ENCODE measurements around the gene SCN4B.
A peak's percentile ranks its signal among the peaks of the same experiment; 100 is the strongest.

Gene SCN4B

DNA sequence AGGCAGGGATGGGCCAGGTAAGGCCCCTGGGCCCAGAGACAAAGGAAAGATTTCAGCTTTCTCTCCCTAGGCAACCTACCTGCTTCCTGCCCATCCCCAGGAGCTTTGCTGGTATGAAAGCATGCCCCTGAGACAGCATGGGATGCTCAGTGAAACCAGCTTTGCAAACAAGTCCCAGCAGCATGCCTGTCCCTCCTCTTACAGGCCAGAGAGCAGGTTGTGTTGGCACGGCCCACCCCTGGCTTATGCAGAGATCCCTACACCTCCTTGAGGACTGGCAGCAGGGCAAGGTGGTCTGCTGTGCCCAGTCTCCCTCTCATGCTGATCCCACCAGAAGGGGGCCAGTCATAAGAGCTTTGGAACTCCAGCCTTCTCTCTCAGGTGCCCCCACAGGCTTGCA is 3.1 kb downstream of the SCN4B start:
- DNase-seq, result no peak

DNA sequence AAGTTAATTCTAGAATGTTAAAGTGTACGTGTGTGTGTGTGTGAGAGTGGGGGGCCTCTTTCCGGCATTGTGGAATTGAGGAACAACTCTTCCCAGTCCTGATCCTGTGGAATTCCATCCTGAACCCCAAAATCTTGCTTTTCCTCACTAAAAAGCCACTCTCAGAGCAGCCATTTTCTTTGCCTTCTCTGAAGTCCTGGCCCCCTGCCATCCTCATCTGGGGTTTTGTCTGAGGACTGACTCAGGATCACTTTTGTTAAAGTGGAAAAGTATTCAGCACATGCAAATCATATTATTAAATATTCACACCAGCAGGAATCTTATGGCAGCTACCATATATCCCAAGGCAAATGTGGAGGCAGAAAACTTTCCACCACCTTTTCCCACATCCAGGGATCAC is 3.8 kb downstream of the SCN4B start:
- no peak for DNase-seq

DNA sequence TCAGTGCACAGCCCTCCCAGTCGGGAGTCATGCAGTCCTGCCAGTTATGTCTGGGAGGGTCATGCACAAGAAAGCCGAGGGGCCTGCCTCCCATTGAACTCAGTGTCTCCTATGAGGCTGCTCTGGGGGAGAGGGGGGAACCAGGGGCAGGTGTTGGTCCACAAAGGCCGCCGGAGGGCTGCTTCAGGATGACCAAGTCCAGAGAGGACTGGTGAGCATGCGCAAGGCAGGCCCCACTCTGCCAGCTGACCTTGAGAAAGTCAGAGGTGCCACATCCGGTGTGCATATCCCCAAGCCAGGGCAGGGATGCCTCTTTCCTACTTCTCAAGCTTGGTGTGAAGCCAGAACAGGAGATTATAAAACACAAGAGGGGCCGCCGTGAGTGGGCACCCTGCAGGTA is 4.4 kb downstream of the SCN4B start:
- no peak for DNase-seq

DNA sequence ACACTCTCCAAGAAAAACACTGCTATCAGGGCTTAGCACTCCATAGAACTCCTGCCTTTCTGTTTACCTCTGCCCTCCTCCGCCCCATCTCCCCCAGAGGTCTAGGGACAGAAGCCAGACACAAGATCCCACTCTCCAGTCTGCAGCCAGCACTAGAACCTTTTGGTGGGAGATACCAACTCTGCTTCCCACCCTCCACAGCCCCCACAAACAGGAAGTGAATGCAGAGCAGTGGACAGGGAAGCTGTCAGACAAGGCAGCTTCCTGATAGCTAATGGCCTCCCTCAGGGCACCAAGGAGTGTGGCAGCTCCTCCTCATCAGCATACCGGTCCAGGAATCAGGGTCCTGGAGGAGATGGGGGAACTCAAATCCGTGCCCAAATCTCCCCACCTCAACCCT is 5.1 kb downstream of the SCN4B start:
- no peak for DNase-seq

DNA sequence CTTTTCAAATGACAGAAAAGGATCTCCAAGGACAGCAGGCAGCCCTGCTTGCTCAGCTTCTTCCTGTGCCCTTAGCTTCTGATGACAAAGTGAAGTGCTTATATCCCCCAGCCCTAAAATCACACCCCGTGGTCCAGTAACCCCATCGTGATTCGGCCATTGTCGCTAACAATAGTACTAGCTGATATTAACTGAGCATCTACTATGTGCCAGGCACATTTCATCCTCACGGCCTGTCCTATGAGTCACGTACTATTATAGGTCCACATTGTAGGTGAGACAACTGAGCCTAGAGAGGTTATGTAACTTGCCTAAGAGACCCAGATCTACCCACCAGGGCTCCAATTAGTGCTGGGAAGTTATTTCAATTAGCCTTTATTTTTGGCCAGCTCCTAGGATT is 6.1 kb downstream of the SCN4B start:
- no peak for DNase-seq

DNA sequence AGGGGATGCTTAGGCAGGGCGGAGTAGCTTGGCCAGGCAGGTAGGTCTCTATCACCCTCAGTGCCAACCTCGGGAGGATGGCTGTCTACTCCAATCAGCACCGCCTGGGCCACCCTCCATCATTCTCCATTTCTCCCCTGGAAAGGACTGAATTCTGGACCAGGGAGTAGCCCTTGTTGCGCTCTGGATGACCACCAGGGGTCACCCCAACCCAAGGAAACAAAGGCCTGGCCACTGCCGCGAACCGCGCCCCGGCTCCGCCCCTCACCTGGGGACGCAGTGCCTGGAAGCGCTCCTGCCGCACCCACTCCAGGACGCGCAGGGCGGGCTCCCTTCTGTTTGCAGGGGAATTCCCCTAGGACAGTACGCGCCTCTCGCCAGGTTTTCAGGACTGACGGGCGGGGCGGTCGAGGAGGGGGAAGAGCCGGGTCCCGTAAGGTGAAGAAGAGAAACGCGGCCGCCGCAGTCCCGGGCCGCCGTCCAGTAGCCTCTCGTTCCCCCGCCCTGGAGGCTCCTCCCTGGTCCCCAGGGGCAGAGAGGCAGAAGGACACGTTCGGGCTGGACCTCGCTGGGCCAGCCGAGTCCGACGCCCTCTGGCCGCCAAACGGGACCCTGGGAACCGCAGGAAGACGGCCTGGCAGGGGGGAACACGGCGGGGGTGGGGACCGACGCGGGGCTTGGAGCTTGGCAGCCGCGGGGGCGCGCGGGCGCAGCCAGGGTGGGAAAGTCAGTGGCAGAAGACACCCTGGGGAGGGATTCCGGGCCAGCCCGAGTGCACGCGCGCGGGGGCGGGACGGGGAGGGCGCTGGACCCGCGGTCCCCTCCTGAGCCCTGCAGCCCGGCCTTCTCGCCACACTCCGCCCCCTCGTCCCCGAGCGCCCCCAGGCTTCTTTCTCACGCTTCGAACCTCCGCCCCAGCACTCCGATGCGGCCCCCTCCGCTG is 7.1 kb downstream of the SCN4B start:
- peak; percentile 79 for DNase-seq

DNA sequence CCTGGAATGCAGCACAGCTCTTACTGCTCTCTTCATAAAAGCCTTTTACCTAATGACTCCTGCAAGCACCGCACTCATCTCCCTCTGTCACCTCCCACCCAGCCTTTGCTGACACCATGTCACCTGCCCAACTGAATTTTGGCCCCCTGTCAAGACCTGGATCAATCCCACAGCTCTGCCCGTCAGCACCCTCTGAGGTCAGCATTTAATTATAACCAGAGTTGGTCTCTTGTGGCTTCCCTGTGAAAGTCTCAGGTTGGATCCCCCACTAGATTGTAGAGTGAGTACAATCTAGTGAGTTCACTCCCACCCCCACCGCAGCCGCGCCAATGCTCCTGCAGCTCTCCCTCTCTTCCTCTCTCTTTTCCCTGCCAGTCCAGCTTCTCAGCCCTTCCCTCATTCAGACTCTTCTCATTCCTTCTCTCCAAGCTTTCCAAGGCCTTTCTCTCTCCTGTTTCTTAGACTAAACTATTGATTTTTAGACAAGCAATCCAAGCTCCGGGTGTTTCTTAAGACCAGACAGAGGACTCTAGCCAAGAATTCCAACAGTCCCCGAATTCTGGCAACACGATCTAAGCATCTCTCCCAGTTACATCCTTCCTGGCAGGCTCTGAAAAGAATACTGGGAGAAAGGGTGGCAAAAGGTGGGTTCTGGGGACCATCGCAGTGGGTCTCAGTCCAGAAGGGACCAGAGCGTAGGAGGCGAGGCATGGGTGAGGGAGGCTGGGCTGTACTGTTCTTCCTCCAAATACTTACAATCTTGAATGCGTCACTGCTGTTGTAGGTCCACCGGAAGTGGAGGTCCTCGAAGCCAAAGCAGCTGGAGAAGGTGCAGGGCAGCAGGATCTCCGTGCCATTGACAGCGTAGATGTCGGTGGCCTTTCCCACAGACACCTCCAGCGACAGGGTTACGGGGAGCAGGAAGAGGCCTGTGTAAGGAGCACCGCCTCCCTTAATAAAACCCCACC is 8.0 kb downstream of the SCN4B start:
- DNase-seq, result no peak

DNA sequence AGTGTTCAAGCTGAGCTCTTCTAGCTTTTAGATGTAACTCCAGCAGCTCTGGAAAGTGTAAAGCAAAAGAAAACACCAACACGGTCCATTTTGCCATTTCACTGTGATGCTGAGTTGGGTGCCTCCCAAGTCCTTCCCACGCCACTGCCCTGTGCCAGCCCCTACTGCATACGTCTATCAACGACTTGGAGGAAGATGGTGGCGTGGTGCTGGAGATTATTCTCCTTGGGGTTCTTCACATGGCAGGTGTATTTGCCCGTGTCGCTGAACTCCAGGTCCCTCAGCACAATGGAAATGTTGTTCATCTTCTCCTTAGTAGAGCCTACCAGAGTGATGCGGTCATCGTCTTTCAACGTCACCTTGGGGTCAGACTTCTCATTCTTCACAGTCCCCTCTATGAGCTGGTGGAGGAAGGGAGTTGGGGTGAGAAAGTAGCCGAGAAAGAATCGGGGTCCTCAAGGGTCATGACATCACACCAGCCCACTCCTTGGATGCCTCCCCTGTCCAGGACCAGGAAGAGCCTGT is 8.9 kb downstream of the SCN4B start:
- no peak for DNase-seq

DNA sequence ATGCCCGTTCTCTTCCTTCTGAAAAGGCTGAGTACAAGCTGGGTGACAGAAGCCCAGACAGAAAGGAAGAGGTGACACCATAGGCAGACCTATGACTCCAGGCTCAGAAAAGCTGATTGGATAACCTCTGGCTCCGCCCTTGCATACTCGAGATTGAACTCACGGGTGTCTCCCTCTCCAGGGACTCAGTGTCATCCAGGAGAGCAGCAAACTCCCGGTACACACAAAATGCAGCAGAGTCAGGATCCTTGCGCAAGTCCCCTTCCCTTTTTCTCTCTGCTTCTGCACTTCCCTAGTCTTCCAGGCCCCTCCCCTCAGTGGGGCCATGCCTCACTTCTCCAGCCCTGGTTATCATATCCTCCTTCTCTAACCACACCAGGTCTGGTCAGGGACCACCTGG is 9.8 kb downstream of the SCN4B start:
- DNase-seq, result no peak

DNA sequence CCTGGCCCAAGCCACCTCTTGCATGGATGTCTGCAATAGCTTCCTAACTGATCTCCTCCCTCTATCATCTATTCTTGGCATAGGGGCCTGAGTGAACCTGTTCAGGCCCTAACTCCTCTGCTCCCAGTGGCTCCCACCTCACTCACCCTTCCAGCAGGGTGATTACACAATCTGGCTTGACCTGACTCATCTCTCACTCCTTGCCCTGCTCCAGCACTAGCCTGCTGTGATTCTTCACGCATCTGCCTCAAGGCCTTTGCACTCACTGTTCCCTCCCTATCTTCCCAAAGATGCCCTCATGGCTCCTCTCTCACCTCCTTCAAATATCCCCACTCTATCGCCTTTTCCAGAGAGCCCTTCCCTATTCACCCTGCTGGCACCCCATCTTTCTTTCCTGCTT is 10.5 kb downstream of the SCN4B start:
- no peak for DNase-seq

DNA sequence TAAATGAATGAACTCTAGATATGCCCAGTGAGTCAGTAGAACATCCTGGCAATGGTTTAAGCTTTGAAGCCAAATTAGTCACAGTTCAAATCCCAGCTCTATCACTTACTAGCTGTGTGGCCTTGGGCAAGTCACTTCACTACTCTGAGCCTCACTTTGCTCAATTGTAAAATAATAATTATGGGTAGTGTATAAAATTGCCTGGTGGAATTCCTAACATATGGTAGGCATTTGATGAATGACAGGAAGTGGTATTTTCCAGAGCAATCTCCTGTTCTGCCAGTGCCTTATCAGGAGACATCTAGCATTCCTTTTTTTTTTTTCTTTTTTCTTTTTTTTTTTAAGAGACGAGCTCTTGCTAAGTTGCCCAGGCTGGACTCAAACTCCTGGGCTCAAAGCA is 13.0 kb downstream of the SCN4B start:
- DNase-seq, result no peak

DNA sequence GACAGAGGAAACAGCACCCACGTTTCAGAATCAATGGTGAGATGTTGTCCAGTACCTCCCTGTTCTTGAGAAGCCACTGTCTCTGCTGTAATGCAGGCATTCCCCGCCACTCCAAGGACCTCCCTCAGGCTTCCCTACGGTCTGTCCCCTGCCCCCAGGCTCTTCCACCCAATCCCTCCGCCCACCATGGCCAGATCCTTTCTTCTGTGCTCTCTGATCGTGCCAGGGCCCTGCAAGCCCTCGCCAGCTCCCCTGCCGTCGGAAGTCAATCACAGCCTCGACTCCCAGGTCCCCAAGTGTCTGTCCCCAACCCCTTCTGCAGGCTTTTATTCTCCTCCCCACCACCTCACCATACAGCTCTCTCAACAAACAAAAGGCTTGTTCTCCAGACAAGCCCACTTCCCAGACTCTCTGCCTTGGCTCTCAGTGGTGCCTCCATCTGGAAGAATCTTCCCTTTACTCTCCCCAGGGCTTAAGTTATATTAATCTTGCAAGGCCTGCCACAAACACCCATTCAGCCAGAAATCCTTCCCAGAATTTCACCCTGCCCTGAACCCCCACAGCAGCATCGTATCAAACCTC is 13.7 kb downstream of the SCN4B start:
- DNase-seq, result no peak

DNA sequence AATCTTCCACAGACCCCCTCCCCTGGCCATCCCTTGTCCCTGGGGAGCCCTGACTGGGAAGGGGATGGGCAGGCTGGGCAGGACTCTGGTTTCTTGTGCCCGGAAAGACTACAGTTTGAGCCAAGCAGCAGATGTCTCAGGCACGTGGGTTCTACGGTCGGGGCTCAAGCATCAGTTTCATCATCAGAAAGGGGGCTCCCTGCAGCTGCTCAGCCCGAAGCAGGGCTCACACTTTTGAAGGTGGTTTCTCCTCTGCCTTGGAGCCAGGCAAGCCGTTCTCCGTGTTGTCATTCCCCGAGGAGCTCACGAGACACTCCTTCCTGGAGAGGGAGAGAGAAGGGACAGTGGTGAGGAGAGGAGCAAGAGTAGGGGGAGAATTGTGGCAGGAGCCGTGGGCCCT is 15.8 kb downstream of the SCN4B start:
- no peak for DNase-seq

DNA sequence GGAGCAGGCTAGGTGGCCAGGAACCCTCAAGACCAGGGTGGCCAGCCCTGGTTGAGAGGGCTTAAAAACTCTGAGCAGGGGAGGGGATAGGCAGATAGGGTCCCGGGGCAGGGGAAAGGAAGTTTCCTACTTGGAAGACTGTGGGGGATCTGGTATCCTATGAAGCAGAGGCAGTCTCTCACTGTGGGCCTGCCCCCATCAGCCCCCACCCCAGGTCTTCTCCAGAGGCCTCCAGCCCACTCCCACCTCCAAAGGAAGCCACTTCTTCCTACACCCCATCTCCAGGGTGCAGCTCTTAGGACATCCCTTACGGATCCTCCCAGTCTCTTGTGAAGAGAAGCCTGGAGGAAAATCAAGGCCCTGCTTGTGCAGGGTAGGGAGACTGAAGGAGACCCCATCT is 16.3 kb downstream of the SCN4B start:
- DNase-seq, result no peak

DNA sequence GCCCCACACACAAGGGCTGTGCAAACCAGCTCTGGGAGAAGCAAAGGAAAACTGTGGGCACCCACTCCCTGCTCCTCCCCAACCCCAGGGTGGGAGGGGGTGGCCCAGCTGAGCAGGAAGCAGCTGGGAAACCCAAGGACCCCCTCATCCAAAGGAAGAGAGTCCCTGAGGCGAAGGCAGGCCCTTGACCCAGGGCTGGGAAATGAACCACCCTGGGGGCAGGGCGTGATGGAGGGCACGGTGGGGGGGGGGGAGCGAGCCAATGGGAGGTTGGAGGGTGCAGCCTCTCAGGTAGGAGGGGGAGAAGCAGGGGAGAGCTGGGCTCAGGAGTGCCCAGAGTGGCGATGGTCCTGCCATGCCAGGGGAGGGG is 16.8 kb downstream of the SCN4B start:
- no peak for DNase-seq

DNA sequence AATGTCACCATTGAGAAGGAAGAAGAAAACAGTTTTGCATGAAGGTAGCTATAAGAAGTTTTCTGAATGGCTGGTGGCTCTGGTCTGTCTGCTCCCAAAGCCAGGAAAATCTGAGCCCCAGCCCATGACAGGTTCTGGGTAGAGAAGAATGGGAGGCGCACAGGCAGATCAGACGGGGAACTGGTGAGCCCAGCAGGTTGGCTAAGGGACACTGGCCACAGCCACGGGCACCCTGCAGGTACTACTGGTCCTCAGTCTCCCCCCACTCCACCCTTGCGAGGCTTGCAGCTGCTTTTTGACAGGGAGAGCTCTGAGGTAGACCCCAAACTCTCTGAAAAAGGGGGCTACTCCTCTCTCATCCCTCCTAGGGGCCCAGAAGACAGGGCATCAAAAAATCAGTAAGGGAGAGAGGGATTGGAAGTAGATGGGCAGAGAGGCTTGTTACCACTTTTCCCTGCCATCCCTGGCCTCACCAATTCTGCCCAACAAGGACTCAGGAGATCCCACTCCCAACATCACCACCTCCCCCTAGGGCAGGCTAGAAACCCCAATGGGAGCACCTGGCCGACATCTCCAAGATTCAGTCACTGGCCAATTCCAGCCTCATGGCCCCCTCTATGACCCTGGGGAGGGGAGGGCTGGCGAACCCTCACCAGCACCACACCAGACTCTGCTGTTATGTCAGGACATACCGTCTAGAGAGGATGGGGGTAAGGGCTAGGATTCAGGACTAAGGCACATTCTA is 17.4 kb downstream of the SCN4B start:
- no peak for DNase-seq

DNA sequence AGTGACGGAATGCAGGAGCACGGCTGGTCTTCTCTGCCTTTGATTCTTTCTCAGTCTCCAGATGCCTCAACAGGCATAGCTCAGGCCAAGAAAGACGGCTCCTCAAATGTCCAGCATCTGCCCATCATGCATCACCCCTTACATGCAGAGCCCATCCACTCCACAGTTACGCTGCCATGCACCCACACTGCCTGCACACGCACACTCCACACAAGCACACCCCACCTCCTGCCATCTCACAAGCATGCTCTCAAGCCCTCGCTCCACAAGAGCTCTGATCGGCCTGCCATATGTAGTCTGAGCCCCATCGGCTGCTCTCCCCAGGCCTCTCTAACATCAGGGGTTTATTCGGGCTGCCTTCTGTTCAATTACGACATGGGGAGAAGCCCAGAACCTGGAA is 18.8 kb downstream of the SCN4B start:
- DNase-seq, result no peak

DNA sequence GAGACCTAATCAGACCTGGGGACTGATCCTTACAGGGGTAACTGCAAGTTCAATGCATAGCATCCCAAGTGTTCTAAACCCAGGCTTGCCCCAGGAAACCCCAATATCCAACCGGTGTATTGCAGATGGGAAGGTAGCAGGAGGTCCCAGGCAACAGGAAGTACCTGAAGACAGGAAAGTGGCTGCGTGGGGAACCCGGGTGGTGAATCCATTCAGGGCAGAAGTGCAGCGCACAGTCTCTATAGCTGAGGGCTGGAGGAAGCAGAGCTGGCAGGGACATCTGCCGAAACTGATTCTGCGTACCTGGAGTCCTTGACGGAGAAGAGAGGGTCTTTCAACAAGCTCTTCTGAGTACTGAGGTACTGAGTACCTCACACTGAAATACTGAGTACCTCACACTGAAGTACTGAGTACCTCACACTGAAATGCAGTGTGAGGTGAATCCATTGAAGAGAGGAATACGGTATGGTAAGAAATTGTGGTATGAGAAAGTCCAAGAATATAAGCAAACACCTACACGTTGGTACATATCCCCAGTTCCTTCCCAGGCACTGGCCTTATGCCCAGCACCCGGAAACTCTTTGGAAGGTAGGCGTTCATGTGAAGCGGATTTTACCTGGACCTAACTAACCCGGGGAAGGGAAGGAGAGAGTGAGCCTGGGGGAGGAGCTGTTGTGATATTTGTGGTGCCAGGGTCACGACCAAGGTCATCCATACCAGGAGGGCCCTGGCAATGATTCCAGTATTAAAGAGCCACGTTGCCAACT is 20.1 kb downstream of the SCN4B start:
- no peak for DNase-seq

DNA sequence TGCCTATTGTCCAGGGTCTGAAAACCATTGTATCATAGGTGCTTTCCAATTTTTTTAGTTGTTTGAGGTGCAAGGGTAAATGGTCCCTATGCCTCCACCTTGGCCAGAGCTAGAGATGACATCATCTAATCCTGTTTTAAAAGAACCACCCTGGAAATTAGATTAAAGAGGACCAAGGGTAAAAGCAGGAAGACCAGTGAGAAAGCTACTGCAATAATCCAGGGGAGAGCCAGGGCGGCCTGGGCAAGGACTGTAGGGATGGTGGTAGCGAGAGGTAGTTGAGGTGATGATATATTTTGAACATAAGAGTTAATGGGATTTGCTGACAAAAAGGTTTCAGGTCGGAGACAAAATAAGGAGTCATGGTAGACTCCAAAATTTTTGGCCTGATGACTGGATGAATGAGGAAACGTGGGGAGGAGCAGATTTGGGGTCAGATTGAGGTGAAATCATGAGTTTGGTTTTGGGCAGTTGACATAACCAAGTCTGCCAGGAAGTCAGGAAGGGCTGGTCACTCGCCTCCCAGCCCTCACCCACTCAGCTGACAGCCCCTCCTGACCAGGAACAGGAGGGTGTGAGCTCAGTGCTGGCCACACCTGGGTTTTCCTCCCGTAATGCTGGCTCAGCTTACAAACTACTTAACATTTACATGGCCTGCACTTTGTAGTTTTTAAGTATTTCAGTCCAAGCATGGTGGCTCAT is 23.0 kb downstream of the SCN4B start:
- no peak for DNase-seq

DNA sequence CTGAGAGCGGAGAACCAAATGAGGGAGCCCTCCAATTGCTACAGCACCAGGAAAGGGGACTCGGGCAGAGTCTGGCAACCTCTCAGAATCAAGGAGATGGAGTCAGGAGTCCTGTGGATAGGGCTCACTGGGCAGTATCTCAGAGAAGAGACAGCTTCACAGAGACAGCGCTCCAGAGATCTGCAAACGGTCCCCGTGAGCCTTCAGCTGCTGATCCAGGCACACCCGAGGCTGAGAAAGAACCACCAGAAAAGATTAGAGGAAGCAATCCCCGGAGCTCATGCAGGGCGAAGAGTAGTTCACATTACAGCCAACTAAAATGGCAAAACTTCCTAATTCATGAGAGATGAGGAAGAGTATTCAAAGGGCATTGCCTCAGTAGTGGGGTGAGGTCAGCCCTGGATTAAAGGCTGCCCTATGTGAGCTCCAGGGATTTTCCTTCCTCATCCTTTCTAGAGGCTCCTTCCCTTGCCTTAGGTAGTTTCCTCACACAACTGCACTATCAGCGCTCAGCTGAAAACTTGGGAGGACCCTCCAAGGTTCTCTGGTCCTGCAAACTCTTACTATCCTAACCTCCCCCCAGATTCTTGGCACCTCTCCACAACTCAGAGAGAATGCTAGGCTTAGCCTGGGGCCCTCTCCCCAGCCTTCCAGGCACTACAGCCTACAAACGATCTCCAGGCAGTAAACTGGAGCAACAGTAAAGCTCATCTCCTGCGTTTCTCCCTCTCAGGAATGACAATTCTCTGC is 23.7 kb downstream of the SCN4B start:
- DNase-seq, result no peak
